GM19467 (cell line): ENCODE results near the gene SEPTIN5.

Source experiments
- ATAC-seq: cut with Tn5 transposase; IDR thresholded peaks from one replicate; pipeline ENCODE4 v1.9.1; 2021; ENCODE audit warnings: mild to moderate bottlenecking, moderate library complexity; ENCODE audit not compliant: unreplicated experiment

SEPTIN5 gene

DNA sequence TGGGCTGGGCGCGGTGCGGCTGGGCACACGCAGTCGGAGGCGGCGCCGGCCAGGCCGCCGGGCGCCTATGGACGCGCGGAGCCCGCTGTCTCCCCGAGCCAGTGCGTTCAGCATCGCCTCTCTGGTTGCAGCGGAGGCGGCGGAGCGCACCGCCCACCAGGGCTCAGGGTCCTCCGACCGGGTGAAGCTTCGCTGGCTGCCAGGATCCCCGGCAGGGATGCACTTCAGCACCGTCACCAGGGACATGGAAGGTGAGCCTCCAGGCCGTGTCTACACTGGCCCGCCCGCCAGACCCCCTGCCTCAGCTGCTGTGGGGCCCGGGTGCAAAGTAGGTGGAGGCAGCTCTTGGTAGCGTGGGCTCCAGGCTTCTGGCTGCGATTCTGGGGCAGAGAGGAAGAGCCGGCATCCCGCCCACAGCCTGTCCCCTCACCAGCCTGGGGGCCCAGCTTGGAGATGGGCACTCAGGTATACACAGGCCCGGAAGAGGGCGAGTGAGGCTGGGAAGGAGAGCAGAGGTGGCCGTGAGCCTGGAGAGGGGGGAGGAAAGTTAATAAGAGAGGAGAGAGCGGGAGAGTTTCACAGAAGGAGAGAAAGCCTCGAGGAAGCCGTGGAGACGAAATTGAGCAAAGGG lies 45.2 kb downstream of the SEPTIN5 start:
- no peak for ATAC-seq

DNA sequence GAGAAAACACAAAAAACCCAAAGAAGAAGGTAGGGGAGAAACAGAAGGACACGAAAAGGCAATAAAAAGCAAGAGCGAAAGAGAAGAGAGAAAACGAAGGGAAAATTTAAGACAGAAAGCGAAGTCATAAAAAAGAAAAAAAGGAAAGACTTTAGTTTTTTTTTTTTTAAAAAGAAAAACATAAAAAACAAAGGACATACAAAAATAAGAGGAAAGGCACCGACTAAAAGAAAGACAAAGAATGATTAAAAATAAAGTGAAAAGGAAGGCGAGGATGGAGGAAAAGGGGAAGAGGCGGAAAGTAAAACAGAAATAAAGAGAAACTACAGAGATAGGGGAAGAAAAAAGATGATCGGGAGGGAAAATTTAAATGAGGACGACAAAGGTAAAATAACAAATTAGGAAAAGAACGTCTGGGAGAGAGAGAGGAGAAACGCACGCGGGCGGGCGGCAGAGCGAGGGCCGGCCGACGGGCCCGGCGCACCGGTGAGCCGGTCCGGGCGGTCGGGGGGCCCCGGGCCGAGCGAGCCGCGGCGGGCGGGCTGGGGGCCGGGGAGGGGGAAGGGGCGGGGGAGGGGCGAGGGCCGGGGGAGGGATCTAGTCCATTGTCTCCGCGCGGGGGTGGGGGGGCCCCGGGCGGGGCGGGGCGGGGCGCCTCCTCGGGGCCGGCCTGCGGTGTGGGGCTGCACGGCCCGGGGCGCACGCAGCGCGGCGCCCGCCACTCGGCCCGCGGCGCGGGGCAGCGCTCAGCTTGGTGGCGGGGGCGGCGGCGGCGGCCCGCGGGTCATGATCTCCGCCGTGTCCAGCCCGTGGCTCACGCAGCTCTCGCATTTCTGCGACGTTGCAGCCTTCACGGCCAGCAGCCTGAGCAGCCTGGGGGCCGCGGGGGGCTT lies 46.0 kb downstream of the SEPTIN5 start, which contains the start of gene TBX1:
Gene TBX1 (plus strand): TSS at position 721 of the 893 bp plus-strand sequence. CDS start 66 bp downstream, at position 787.
- ATAC-seq, result no peak

DNA sequence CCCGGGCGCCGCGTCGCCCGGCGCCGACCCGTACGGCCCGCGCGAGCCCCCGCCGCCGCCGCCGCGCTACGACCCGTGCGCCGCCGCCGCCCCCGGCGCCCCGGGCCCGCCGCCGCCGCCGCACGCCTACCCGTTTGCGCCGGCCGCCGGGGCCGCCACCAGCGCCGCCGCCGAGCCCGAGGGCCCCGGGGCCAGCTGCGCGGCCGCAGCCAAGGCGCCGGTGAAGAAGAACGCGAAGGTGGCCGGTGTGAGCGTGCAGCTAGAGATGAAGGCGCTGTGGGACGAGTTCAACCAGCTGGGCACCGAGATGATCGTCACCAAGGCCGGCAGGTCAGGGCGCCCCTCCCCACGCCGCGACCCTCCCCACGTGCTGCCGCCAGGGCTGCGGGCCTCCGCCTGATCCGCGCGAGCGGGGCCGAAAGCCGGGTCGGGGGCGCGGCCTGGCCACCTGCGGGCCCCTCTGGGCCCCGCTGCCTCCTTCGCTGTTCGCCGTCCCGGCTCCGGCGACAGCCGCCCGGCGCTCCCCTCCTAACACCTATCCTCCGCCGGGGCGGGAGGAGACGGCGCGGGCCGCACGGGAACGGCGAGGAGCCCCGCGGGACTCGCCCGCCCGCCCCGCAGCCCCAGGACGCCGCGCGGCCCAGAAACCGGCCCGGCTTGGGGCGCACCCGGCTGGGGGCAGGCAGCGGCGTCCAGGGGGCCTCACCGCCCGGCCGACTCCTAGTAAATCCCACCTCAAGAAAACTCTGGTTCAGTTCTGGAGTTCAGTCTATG lies 46.8 kb downstream of the SEPTIN5 start:
- no peak for ATAC-seq

DNA sequence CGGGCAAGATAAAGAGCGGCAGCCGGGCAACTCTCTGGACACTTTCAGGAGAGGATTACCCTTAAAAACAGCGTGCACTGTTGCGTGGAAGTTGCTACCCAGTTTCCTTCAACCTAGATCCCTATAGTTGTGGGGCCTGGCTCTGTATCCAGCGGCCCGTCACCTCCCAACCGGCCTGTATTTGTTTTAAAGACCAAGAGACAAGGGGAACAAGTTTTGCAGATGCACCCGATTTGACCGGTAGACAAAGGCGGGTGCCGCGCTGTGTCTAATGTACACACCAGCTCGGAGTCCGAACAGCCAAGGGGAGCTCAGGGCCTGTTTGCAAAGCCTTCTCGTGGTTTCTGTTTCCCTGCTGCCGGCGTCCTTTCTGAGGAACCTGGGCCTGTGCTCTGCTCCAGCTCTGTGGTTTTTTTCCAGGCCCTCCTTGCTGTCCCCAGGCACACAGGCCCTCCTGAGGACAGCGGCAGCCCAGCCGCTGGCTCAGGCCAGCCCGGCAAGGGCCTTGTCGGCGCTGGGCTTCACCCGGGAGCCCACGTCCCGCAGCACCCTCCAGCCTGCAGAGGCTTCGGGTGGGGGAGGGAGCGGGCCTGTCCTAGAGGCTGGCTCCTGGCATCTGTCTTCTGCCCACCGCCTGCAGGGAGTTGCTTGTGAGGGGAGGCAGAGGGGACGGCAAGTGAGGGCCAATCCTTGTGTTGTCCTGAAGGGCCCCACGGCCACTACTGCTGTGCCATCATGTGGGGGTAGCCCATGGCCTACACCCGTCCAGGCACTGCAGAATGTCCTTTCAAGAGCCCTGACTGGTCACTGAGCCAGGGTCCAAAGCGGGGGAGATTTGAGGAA lies 47.6 kb downstream of the SEPTIN5 start:
- no peak for ATAC-seq

DNA sequence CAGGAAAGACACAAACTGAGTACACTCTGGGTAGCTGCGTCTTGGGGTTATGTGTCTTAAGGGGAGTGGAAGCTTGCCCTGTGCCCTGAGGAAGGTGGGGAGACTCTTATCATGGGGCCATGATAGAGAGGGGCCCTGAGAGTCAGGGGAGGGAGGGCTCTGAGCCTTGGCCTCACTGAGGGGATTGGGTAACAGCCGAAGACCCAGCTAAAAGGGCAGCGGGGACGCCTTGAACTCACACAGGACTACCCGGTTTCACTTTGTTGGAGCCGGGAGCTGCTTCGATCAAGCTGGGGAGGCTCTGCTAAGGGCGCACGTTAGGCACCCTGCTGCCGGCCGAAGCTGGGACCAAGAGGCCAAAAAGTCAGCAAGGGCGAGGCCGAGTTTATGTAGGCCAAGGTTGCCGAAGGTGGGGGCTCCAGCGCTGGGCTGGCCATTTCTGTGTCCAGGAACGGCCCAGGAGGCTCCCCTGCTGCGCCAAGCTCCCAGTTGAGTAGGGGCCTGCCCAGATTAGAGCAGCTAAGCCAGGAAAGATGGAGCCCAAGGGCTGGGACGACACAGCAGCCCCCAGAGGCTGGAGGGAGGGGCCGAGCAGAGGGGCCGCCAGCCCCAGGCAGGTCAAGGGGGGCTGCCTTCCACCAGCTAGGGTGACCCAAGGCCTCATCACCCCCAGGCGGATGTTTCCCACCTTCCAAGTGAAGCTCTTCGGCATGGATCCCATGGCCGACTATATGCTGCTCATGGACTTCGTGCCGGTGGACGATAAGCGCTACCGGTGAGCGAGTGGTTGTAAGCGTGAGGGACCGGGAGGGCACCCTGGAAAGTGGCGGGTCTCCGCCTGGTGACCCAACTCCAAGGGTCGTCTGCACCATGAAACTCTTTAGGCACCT lies 48.5 kb downstream of the SEPTIN5 start:
- no peak for ATAC-seq

- no peak for ATAC-seq
Measured at GRCh38 chr22:19763458-19764298, 49.4 kb downstream of the SEPTIN5 start.

DNA sequence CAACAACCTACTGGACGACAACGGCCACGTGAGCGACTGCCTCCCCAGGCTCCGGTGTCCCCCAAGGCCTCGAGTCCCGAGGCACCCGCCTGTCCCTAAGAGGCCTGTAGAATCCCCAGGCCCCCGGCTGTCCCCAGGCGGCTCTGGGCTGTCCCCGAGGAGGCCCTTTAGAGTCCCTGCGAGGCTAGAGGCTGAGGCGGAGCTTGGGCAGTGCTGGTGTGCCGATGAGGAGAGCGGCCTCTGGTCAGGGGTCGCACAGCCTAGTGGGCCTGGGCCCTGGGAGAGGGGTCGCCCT lies 49.9 kb downstream of the SEPTIN5 start:
- ATAC-seq, result no peak

GRCh38 chr22:19764636-19765476 lies 50.6 kb downstream of the SEPTIN5 start:
- ATAC-seq, result no peak

- ATAC-seq, result no peak
Measured at GRCh38 chr22:19765477-19766239, 51.4 kb downstream of the SEPTIN5 start.

- no peak for ATAC-seq
Measured at GRCh38 chr22:19766240-19766510, 51.9 kb downstream of the SEPTIN5 start.

DNA sequence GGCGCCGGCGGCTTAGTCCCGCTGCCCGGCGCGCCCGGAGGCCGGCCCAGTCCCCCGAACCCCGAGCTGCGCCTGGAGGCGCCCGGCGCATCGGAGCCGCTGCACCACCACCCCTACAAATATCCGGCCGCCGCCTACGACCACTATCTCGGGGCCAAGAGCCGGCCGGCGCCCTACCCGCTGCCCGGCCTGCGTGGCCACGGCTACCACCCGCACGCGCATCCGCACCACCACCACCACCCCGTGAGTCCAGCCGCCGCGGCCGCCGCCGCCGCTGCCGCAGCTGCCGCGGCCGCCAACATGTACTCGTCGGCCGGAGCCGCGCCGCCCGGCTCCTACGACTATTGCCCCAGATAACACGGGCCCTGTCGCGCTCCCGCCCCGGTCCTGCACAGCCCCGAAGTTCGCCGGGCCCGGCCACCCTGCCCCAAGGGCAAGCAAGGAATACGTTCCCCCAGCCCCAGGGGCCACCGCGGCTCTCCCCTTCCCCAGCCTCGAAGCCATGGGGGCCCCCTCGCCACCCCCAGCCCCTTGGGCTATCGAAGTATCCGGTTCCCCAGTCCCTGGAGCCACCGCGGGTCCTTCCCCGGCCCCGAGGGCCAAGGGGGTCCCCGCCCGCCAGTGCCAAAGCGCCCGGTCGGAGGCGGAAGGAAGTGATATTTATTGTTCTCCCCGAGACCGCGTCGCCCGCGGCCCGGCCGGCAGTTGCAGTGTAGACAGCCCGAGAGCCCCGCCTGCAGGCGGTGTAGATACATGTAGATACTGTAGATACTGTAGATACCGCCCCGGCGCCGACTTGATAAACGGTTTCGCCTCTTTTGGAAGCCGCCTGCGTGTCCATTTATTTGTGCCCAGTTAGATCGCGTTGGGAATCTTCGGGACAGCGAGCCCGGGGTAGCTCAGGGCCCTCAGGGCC lies 52.5 kb downstream of the SEPTIN5 start:
- ATAC-seq, result no peak

DNA sequence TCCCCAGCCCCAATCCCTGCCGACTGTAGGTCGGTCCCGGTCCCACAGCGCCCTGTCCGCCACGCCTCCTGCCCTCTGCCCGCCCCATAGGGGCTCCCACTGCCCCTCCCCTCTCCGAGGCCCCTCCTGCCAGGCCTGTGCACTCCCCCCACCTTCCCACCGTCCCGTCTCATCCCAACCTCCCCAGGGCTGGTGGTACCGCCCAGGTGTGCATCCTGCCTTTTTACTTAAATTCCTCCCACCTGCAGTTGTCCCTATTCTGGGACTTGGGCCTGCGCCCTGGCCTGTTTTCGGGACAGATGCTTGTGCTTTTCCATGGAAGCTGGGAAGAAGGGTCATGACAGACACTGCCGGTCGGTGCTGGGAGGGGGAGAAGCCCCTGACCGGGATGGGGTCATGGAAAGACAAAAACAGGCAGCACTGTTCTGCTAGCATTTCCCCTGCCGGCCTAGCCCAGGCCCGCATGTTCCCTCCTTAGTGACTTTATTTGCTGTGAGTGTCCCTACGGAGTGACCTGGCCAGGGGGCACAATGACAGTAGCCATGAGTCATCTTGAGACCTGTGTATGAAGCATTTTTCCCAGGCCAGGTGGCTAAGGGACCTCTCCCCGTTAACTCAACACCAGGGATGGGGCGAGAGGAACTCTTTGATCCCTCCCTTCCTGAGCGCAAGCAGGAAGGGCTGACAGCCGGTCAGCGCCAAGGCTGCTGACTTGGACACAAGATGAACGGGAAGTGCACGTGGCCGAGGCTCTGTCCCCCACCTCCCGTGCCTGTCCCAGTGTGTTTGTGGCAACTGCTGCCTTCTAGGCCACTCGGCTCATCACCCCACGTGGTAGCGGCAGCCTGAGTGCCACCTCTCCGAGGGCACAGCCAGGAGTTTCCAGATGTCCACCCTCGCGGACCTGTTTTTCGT lies 53.4 kb downstream of the SEPTIN5 start:
- ATAC-seq, result no peak

DNA sequence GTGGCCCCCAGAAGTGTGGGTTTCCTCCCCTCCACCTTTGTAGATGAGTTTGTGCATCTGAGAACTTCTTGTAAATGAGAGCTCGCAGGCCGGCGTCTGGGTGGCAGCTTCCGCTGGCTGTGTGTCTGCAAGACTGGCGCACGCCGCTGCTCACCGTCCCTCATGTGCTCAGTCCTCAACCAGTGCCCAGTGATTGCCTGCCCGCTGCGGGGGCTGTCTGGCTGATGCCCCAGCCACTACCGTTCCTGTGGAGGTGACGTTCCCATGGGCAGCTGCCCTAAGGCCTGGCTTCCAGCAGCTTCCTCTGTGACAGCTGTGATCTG lies 55.1 kb downstream of the SEPTIN5 start:
- ATAC-seq, result no peak

- ATAC-seq, result no peak
Measured at GRCh38 chr22:19770349-19771220, 56.3 kb downstream of the SEPTIN5 start.

DNA sequence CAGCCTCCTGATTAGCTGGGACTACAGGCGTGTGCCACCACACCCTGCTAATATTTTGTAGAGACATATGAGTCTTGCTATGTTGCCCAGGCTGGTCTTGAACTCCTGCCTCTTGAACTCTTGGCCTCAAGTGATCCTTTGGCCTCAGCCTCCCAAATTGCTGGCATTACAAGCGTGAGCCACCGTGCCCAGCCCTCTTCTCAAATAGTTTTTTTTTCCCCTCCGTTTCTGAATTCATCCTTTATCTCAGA lies 58.0 kb downstream of the SEPTIN5 start:
- ATAC-seq, result no peak
